Ovary (tissue), 9 donors: ENCODE data around the gene FLNB. TPM values are rescaled to one million over a fixed set of nuclear protein-coding genes. Genes with fewer than 3 reads are reported as not detected.

Experiments used
- DNase-seq, 5 donors: peaks; one replicate each; pipeline ENCODE4 v3.0.0-alpha.2; 2019 to 2020
- H3K27ac ChIP-seq, 2 donors: fragments of 200-600 bp; one replicate each; pipeline versions ENCODE4 v1.5.1 to v1.8.0; 2019 to 2022
- H3K27me3 ChIP-seq: fragments of 200-600 bp; one replicate; pipeline ENCODE4 v1.8.0; 2022
- H3K36me3 ChIP-seq: fragments of 200-600 bp; sonication (generic); one replicate; pipeline ENCODE4 v1.5.1; 2019
- H3K4me1 ChIP-seq: one replicate; pipeline ENCODE4 v1.8.1; 2013; ENCODE audit warnings: mild to moderate bottlenecking, moderate library complexity; ENCODE audit not compliant: insufficient read depth
- H3K4me3 ChIP-seq: fragments of 200-600 bp; sonication (generic); one replicate; pipeline ENCODE4 v1.5.1; 2017
- H3K9me3 ChIP-seq, 2 donors: fragments of 200-600 bp in 1 of 2; sonication (generic) in 1 of 2; one replicate each; pipeline versions ENCODE4 v1.5.1 to v1.8.1; 2013 to 2019; ENCODE audit warnings: mild to moderate bottlenecking in 1 of 2, moderate library complexity in 1 of 2
- CTCF ChIP-seq, 3 donors: fragments of 450-650 bp in 2 of 3; fragments of 200-600 bp in 1 of 3; IDR thresholded peaks; one replicate each; pipeline versions ENCODE4 v1.5.1 to v1.8.0; 2016 to 2022; ENCODE audit warnings: antibody characterized with exemption in 3 of 3, mild to moderate bottlenecking in 1 of 3
- EP300 ChIP-seq: sonication (generic); formaldehyde crosslinking; IDR thresholded peaks from one replicate; pipeline ENCODE4 v1.6.1; 2017; ENCODE audit warnings: antibody characterized with exemption
- POLR2A ChIP-seq: fragments of 450-650 bp; IDR thresholded peaks from one replicate; pipeline ENCODE4 v1.6.1; 2017; ENCODE audit warnings: antibody characterized with exemption, mild to moderate bottlenecking, moderate library complexity
- whole genome bisulfite sequencing, 3 donors: extraction: QIAGEN DNeasy Blood & Tissue Kit in 1 of 3; methylation state at CpG; one replicate each; pipeline versions ENCODE4 v1.1.5 to v1.1.7; 2013 to 2017; 5-methylcytosine and 5-hydroxymethylcytosine counted together
- intact Hi-C, 4 donors: fragments of 100-400 bp; cut with DNase I; formaldehyde crosslinking; loops; one replicate each; pipeline versions ENCODE4 v1.11.0 to v1.15.1; 2022 to 2023
- polyA plus RNA-seq, 2 donors: library from polyadenylated mRNA; stranded (reverse); fragments of 200-250 nt in 1 of 2; fragments of 350-450 nt in 1 of 2; fragmentation: Illumina TruSeq in 1 of 2; extraction: RNeasy Lipid Tissue Mini Kit (QIAGEN cat#74804) in 1 of 2; gene quantifications; one replicate each; pipeline ENCODE4 v1.2.3, GENCODE V29; 2013 to 2014
- total RNA-seq, 7 donors: library from RNA; depleted of rRNA in 2 of 7; stranded (reverse); fragments of >200 nt in 2 of 7; fragmentation: NEBNext Ultra II Directional in 3 of 7; extraction: Animal tissue kit (Norgen Biotek cat#: 25700) in 3 of 7; gene quantifications; one replicate each; pipeline versions ENCODE4 v1.1.0 to v1.2.4, GENCODE V29; 2016 to 2023
- donor health status: DM: no; HTN: no; CAD: no; lungs with moderate emphysema.
- donor health status: DM: no; HTN: no; CAD: no.
- donor health status: Bipolar disorder and iron deficiency.
- donor health status: DM: yes; HTN: yes; CAD: no.
- donor health status: DM: no; HTN: no; CAD: no.
- donor health status: DM: yes; HTN: yes; CAD: no.

The FLNB gene
- total and polyA plus RNA-seq, 9 donors, result 51.9 to 190 (median 126) TPM

- H3K9me3 ChIP-seq, result no peaks in the 10 kb centered on the region
- H3K27ac ChIP-seq, result no peak overlapping the region
- intact Hi-C loops, result no loop called here
- no peak for TF ChIP-seq POLR2A
- no peak for TF ChIP-seq CTCF (IDR thresholded peaks at IDR 0.05)
- TF ChIP-seq EP300, result no peak
- DNase-seq, result no peak
- H3K4me1 ChIP-seq, result no peaks in the 10 kb centered on the region
- 92 to 94% (median 94%) methylated on average over 5 of the region's 5 CpGs for WGBS, 3 donors
- H3K4me3 ChIP-seq, result no peak overlapping the region
- no peaks in the 10 kb centered on the region for H3K36me3 ChIP-seq
- H3K27me3 ChIP-seq, result no peaks in the 10 kb centered on the region
These were observed 76.7 kb downstream of the FLNB start for GRCh38 chr3:58084788-58085543.

- 76 to 86% (median 84%) methylated on average over 6 of the region's 6 CpGs for WGBS, 3 donors
- Histone ChIP-seq H3K4me3 (no peak overlapping the region), H3K27ac (no peak overlapping the region), H3K9me3 (no peaks in the 10 kb centered on the region), H3K27me3 (no peaks in the 10 kb centered on the region), H3K4me1 (no peaks in the 10 kb centered on the region), H3K36me3 (no peaks in the 10 kb centered on the region)
- TF ChIP-seq POLR2A, result no peak
- no peak for TF ChIP-seq CTCF (IDR thresholded peaks at IDR 0.05)
- no peak for TF ChIP-seq EP300
- intact Hi-C loops, result no loop called here
- no peak for DNase-seq
These were observed 77.4 kb downstream of the FLNB start for GRCh38 chr3:58085616-58086015.

GRCh38 chr3:58088501-58088900, 80.3 kb downstream of the FLNB start:
- Histone ChIP-seq H3K27me3 (no peaks in the 10 kb centered on the region), H3K27ac (no peak overlapping the region), H3K9me3 (no peaks in the 10 kb centered on the region), H3K4me3 (no peak overlapping the region), H3K4me1 (no peaks in the 10 kb centered on the region), H3K36me3 (no peaks in the 10 kb centered on the region)
- intact Hi-C loops, result no loop called here
- TF ChIP-seq POLR2A, result no peak
- no peak for TF ChIP-seq CTCF (IDR thresholded peaks at IDR 0.05)
- no peak for TF ChIP-seq EP300
- 86 to 94% (median 90%) methylated on average over 3 of the region's 3 CpGs for WGBS, 3 donors
- DNase-seq, result no peak

GRCh38 chr3:58090351-58090750, 82.1 kb downstream of the FLNB start:
- no peaks in the 10 kb centered on the region for H3K27me3 ChIP-seq
- no peak overlapping the region for H3K4me3 ChIP-seq
- no peak overlapping the region for H3K27ac ChIP-seq
- DNase-seq, result no peak
- no peaks in the 10 kb centered on the region for H3K36me3 ChIP-seq
- 91 to 94% (median 94%) methylated on average over 5 of the region's 5 CpGs for WGBS, 3 donors
- H3K4me1 ChIP-seq, result no peaks in the 10 kb centered on the region
- no peaks in the 10 kb centered on the region for H3K9me3 ChIP-seq
- TF ChIP-seq POLR2A (no peak), CTCF (IDR thresholded peaks at IDR 0.05) (no peak), EP300 (no peak)
- intact Hi-C loops, result no loop called here
